Heart right ventricle (tissue), 16 donors: ENCODE measurements around the gene KCTD8. TPM values are rescaled to one million over a fixed set of nuclear protein-coding genes. Genes with fewer than 3 reads are reported as not detected.

ENCODE experiments used
- ATAC-seq, 8 donors: fragments of 200-7000 bp; cut with Tn5 transposase; one replicate each; pipeline ENCODE4 v1.9.1; 2020; ENCODE audit warnings: mild to moderate bottlenecking in 8 of 8, moderate library complexity in 8 of 8, moderate number of reproducible peaks in 1 of 8
- DNase-seq, 2 donors: peaks; one replicate each; pipeline ENCODE4 v3.0.0-alpha.2; 2020
- H3K27ac ChIP-seq, 10 donors: fragments of 200-600 bp; sonication (generic) in 2 of 10; one replicate each; pipeline versions ENCODE4 v1.5.0 to v1.8.0; 2020 to 2022; ENCODE audit warnings: mild to moderate bottlenecking in 3 of 10
- H3K27me3 ChIP-seq, 7 donors: fragments of 200-600 bp; one replicate each; pipeline ENCODE4 v1.8.0; 2021 to 2022; ENCODE audit warnings: mild to moderate bottlenecking in 2 of 7
- H3K36me3 ChIP-seq, 9 donors: fragments of 200-600 bp; sonication (generic) in 1 of 9; one replicate each; pipeline versions ENCODE4 v1.5.0 to v1.8.0; 2020 to 2022; ENCODE audit warnings: mild to moderate bottlenecking in 2 of 9
- H3K4me1 ChIP-seq, 9 donors: fragments of 200-600 bp; sonication (generic) in 1 of 9; one replicate each; pipeline versions ENCODE4 v1.5.0 to v1.8.0; 2020 to 2022; ENCODE audit warnings: mild to moderate bottlenecking in 4 of 9
- H3K4me3 ChIP-seq, 10 donors: fragments of 200-600 bp; sonication (generic) in 2 of 10; one replicate each; pipeline versions ENCODE4 v1.5.0 to v1.8.0; 2020 to 2022; ENCODE audit warnings: mild to moderate bottlenecking in 7 of 10, moderate library complexity in 2 of 10
- H3K9me3 ChIP-seq, 11 donors: fragments of 200-600 bp in 10 of 11; sonication (generic) in 2 of 11; one replicate each; pipeline versions ENCODE4 v1.5.0 to v1.8.0; 2013 to 2022; ENCODE audit warnings: mild to moderate bottlenecking in 2 of 11, control low read depth in 1 of 11, moderate library complexity in 1 of 11
- WGBS, 2 donors: extraction: QIAGEN DNeasy Blood & Tissue Kit; methylation state at CpG; one replicate each; pipeline ENCODE4 v1.1.7; 2013; ENCODE audit warnings: inconsistent platforms in 1 of 2; 5-methylcytosine and 5-hydroxymethylcytosine counted together
- intact Hi-C, 10 donors: fragments of 100-400 bp; cut with DNase I; formaldehyde crosslinking; loops; one replicate each; pipeline versions ENCODE4 v1.11.1 to v1.14.2; 2022
- polyA plus RNA-seq, 2 donors: library from polyadenylated mRNA; stranded (reverse); fragments of 200-250 nt; gene quantifications; one replicate each; pipeline ENCODE4 v1.2.3, GENCODE V29; 2013
- total RNA-seq, 10 donors: library from RNA; stranded (reverse); fragmentation: NEBNext Ultra II Directional in 3 of 10; extraction: Animal tissue kit (Norgen Biotek cat#: 25700) in 3 of 10; gene quantifications; one replicate each; pipeline versions ENCODE4 v1.2.1 to v1.2.4, GENCODE V29; 2021 to 2023
- TF ChIP-seq, protein P1 (sequence below), 9 donors: fragments of 200-600 bp; sonication (generic) in 2 of 9; IDR thresholded peaks; one replicate each; pipeline versions ENCODE4 v1.5.0 to v1.8.0; 2021 to 2022; ENCODE audit warnings: antibody characterized with exemption in 9 of 9, mild to moderate bottlenecking in 5 of 9, moderate library complexity in 1 of 9
- donor health status: Arrhythmogenic right ventricular cardiomyopathy.
- donor health status: ischemic (EF 13 %, LVEDD 7.1; RV severe dilation, severe dysfunction).
- donor health status: healthy with polysubstance abuse.
- donor health status: DM: no; HTN: yes; CAD: no.
- donor health status: DM: no; HTN: no; CAD: no.
- donor health status: ischemic (EF 25% LVEDD 6.9; RV normal size, moderate dysfunction).
- donor health status: ischemic (EF 25% LVEDD 5.7; RV mildly dilated, moderate dysfunction).
- donor health status: healthy.
- donor health status: DM: yes; HTN: yes; CAD: no.
- donor health status: Ischemic cardiomyopathy.
- donor health status: ischemic (EF 35%, LVEDD 5.7; RV mildly dilated, moderate dysfunction).
- donor health status: nonischemic (EF 11% LVEDD 7.7; RV severe dilation, severe dysfunction).
- donor health status: DM: yes; HTN: yes; CAD: no.
- donor health status: PGD.
- donor health status: ischemic (EF 29% LVEDD 5.4; RV normal size, mild dysfunction).
- donor health status: nonischemic (EF 23%, LVEDD 6.1; RV moderate dilation, normal function).

Gene KCTD8
- total and polyA plus RNA-seq, 12 donors = 0.03 to 0.39 (median 0.16) TPM; not detected in 4

DNA sequence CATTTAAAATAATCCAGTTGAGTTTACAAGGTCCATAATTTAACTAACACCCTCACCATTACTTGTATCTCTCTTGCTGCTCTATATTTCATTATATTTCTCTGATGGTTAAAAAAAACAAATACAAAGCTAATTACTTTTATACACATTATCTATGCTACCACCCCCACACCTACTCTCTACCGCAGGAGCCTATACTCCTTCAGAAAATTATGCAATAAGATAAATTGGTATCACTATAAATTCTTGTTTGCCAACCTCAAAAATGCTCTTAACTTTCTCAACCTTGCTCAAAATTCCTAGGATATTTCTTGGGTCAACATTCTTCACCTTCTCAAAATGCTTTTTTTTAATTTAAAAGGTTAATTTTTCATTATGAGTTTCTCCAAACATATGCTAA lies 282.7 kb downstream of the KCTD8 start:
- Histone ChIP-seq H3K36me3 (no peaks in the 10 kb centered on the region), H3K27me3 (no peaks in the 10 kb centered on the region), H3K4me1 (no peaks in the 10 kb centered on the region), H3K4me3 (no peak overlapping the region), H3K9me3 (peaks cover 0 to 11% (median 0%) of the 10 kb centered on the region in 11 donors), H3K27ac (no peak overlapping the region)
- ATAC-seq (no peak), DNase-seq (no peak)
- intact Hi-C loops = no loop called here
- 78 to 86% methylated on average over 1 of the region's 1 CpG for WGBS, 2 donors
- TF ChIP-seq, protein P1, sequence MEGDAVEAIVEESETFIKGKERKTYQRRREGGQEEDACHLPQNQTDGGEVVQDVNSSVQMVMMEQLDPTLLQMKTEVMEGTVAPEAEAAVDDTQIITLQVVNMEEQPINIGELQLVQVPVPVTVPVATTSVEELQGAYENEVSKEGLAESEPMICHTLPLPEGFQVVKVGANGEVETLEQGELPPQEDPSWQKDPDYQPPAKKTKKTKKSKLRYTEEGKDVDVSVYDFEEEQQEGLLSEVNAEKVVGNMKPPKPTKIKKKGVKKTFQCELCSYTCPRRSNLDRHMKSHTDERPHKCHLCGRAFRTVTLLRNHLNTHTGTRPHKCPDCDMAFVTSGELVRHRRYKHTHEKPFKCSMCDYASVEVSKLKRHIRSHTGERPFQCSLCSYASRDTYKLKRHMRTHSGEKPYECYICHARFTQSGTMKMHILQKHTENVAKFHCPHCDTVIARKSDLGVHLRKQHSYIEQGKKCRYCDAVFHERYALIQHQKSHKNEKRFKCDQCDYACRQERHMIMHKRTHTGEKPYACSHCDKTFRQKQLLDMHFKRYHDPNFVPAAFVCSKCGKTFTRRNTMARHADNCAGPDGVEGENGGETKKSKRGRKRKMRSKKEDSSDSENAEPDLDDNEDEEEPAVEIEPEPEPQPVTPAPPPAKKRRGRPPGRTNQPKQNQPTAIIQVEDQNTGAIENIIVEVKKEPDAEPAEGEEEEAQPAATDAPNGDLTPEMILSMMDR (IDR thresholded peaks at IDR 0.05) = no peak

DNA sequence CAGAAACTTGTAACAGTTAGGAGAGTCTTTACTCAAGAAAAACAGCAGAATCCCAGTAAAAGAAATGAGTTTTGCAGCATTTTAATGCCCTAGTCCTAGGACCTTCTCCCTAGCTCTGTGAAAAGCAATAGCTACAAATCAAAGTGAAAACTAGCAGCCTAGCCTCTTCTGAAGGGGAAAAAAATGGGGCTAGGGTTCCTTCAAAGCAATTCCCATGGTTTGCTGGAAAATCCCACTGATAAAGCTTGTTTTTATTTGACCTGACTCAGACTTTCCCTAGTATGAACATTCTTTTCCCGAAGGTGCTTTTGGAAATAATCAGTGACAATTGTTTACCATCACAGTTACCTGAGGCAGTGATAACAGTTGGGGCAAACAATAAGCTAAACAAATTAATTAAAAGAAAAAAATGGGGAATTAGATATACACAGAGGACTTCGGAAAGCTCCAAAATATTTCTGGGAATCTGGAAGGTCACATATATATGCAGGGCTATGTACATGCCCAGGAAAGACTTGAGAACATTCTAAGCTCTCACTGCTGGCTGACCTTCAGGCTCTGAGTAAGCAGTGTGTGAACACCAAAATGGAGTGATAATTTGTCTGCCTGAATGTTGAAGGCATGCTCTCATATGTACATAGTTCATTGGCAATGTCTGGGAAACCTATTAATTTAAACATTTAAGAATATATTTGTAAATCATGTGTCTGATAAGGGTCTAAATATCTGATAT lies 285.9 kb downstream of the KCTD8 start:
- intact Hi-C loops = no loop called here
- H3K9me3 ChIP-seq = peaks cover 0 to 11% (median 0%) of the 10 kb centered on the region in 11 donors
- no peak overlapping the region for H3K4me3 ChIP-seq
- no peaks in the 10 kb centered on the region for H3K27me3 ChIP-seq
- H3K36me3 ChIP-seq = no peaks in the 10 kb centered on the region
- no peak for DNase-seq
- ATAC-seq = no peak
- H3K27ac ChIP-seq = no peak overlapping the region
- 61 to 64% methylated on average over 2 of the region's 2 CpGs for WGBS, 2 donors
- TF ChIP-seq, protein P1 (IDR thresholded peaks at IDR 0.05) = no peak
- no peaks in the 10 kb centered on the region for H3K4me1 ChIP-seq

DNA sequence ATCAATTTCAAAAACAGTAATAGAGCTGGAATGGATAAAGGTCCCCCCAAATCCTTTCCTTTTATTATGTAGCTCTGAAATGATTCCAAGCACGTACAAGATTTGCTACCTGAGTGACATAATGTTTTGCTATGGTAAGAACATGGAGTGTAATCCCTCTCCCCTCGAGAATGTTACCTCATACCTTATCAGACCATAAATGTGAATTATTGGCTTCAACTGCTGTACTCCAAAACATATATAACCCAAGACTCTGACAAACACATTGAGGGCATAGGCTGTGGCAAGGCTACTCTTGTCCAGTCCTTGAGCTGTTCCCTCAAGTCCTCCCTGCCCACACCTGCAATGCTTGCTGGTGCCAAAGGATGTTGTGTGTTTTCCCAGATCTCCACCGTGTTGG lies 286.9 kb downstream of the KCTD8 start:
- intact Hi-C loops = no loop called here
- DNase-seq (no peak), ATAC-seq (no peak)
- Histone ChIP-seq H3K27me3 (no peaks in the 10 kb centered on the region), H3K4me3 (no peak overlapping the region), H3K9me3 (peaks cover 0 to 4% (median 0%) of the 10 kb centered on the region in 11 donors), H3K36me3 (no peaks in the 10 kb centered on the region), H3K27ac (no peak overlapping the region), H3K4me1 (no peaks in the 10 kb centered on the region)
- WGBS, 2 donors = 64 to 70% methylated on average over 3 of the region's 3 CpGs
- TF ChIP-seq, protein P1 (IDR thresholded peaks at IDR 0.05) = no peak

DNA sequence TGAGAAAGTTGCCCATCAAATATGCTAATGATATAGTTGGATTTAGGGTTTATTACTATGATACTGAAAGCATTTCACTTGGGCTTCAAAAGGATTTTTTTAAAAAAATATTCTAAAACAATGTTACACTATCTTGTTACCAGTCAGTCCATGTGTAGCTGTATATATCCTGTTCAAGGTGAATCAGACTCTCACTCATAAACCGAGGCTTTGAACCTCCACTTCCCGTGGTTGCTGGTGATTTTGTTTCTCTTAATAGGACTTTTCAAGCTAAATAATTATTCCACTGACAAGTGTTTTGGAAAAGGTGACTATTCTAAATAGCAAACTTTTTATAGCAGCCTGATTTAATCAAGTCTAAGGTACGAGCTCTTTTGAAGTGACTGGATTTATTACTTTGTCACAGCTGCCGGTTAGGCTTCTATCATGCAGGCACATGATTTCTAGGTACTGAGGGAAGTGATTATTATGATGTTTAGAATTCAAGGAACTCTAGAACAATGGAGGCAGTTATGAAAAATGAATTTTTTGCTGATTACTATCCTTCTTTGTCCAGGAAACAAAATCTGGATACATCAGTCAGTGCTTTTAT lies 287.7 kb downstream of the KCTD8 start:
- Histone ChIP-seq H3K4me3 (no peak overlapping the region), H3K27ac (no peak overlapping the region), H3K27me3 (no peaks in the 10 kb centered on the region), H3K36me3 (no peaks in the 10 kb centered on the region), H3K9me3 (peaks cover 0 to under 1% (median 0%) of the 10 kb centered on the region in 11 donors), H3K4me1 (no peaks in the 10 kb centered on the region)
- ATAC-seq (no peak), DNase-seq (no peak)
- TF ChIP-seq, protein P1 (IDR thresholded peaks at IDR 0.05) = no peak
- intact Hi-C loops = no loop called here
- WGBS, 2 donors = 56 to 64% methylated on average over 4 of the region's 4 CpGs
